HEK293T (cell line): Measurements from ENCODE around the gene PNMA8A.

Experiments used
- CTCF ChIA-PET: fragments of 350-600 bp; formaldehyde crosslinking; extraction: SDS; loops from one replicate; lab custom pipeline; 2021; ENCODE audit warnings: antibody characterized with exemption, inconsistent platforms; lab: Yijun Ruan, JAX
- POLR2A ChIA-PET: fragments of 350-600 bp; formaldehyde crosslinking; extraction: SDS; loops from one replicate; lab custom pipeline; 2020; ENCODE audit warnings: antibody characterized with exemption, inconsistent platforms; lab: Yijun Ruan, JAX
- DNase-seq: peaks from one replicate; pipeline ENCODE4 v3.0.0; 2012; ENCODE audit warnings: mixed read lengths; ENCODE audit errors: extremely low spot score
- ARNT ChIP-seq: fragments of 450-650 bp; IDR thresholded peaks from 2 replicates; pipeline ENCODE4 v1.6.1; 2017; ENCODE audit warnings: mild to moderate bottlenecking
- BHLHE40 ChIP-seq: fragments of 450-650 bp; IDR thresholded peaks from 2 replicates; pipeline ENCODE4 v1.6.1; 2016; ENCODE audit warnings: mild to moderate bottlenecking, moderate library complexity, borderline replicate concordance
- CTBP1 ChIP-seq: fragments of 450-650 bp; IDR thresholded peaks from 2 replicates; pipeline ENCODE4 v1.6.1; 2016; ENCODE audit warnings: borderline replicate concordance
- ELF4 ChIP-seq: fragments of 450-650 bp; IDR thresholded peaks from 2 replicates; pipeline ENCODE4 v1.6.1; 2017; ENCODE audit warnings: antibody characterized with exemption
- FOXA1 ChIP-seq: fragments of 450-650 bp; IDR thresholded peaks from 2 replicates; pipeline ENCODE4 v1.6.1; 2016; ENCODE audit warnings: mild to moderate bottlenecking
- FOXK2 ChIP-seq: fragments of 450-650 bp; IDR thresholded peaks from 2 replicates; pipeline ENCODE4 v1.6.1; 2016; ENCODE audit warnings: mild to moderate bottlenecking
- FOXM1 ChIP-seq: fragments of 450-650 bp; IDR thresholded peaks from 2 replicates; pipeline ENCODE4 v1.6.1; 2017; ENCODE audit warnings: mild to moderate bottlenecking, borderline replicate concordance
- HDGF ChIP-seq: fragments of 450-650 bp; IDR thresholded peaks from 2 replicates; pipeline ENCODE4 v1.6.1; 2017; ENCODE audit warnings: antibody characterized with exemption, borderline replicate concordance
- L3MBTL2 ChIP-seq: fragments of 450-650 bp; conservative IDR thresholded peaks from 2 replicates; pipeline ENCODE4 v1.6.1; 2016; ENCODE audit warnings: mild to moderate bottlenecking
- LEF1 ChIP-seq: fragments of 450-650 bp; IDR thresholded peaks from 2 replicates; pipeline ENCODE4 v1.6.1; 2017; ENCODE audit warnings: mild to moderate bottlenecking, borderline replicate concordance
- NFRKB ChIP-seq: fragments of 450-650 bp; IDR thresholded peaks from 2 replicates; pipeline ENCODE4 v1.6.1; 2016; ENCODE audit warnings: mild to moderate bottlenecking, moderate library complexity
- SP1 ChIP-seq: fragments of 450-650 bp; IDR thresholded peaks from 2 replicates; pipeline ENCODE4 v1.6.1; 2017
- SUZ12 ChIP-seq: fragments of 450-650 bp; IDR thresholded peaks from 2 replicates; pipeline ENCODE4 v1.6.1; 2016; ENCODE audit warnings: mild to moderate bottlenecking
- TARDBP ChIP-seq: fragments of 450-650 bp; IDR thresholded peaks from 2 replicates; pipeline ENCODE4 v1.6.1; 2016
- ZNF384 ChIP-seq: fragments of 450-650 bp; IDR thresholded peaks from 2 replicates; pipeline ENCODE4 v1.6.1; 2016
- TF ChIP-seq, protein P1 (sequence below): fragments of 450-650 bp; IDR thresholded peaks from 2 replicates; pipeline ENCODE4 v1.6.1; 2016

Gene PNMA8A

DNA sequence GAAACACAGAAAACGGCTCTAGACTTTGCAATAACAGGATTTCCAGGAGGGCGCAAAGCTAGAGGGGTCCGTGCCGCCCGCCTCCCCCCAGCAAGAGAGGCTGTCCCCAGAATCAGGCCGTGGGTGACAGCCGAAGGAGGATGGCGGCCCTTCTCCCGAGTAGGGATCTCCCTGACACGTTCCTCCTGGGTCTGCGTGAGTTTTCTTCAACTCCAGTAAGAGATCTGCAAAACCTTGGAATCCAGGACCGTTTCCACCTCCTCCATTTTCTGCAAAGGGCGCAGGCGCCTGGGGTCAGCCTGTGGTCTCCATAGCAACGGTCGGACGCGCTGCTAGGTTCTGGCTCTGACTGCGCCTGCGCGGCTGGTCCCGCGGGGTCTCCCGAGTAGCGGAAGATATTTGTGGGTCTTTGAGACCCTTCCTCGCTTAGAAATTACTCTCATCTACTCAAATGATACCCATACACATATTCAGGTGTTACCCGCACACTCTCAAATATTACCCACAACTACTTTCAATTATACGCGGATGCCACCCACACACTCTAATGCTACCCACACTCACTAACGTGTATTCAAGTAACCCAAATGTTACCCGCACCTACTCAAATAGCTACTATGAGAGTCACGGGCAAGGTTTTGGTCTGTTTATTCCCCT is 44.7 kb downstream of the PNMA8A start:
- CTCF ChIA-PET, result no interaction called here
- POLR2A ChIA-PET, result interaction anchor here (2.9 kb wide), 1 partner anchor 13 kb away, joined by 15 read pairs; the partner anchor contains the start of gene CCDC8

GRCh38 chr19:46426035-46426505 is 45.3 kb downstream of the PNMA8A start:
- TF ChIP-seq BHLHE40 (no peak), CTBP1 (no peak), FOXK2 (no peak), NFRKB (no peak), ARNT (no peak), TARDBP (no peak), LEF1 (no peak), ELF4 (no peak), SUZ12 (no peak), SP1 (no peak), L3MBTL2 (no peak), FOXM1 (no peak), HDGF (no peak), ZNF384 (no peak), FOXA1 (no peak)
- TF ChIP-seq, protein P1, sequence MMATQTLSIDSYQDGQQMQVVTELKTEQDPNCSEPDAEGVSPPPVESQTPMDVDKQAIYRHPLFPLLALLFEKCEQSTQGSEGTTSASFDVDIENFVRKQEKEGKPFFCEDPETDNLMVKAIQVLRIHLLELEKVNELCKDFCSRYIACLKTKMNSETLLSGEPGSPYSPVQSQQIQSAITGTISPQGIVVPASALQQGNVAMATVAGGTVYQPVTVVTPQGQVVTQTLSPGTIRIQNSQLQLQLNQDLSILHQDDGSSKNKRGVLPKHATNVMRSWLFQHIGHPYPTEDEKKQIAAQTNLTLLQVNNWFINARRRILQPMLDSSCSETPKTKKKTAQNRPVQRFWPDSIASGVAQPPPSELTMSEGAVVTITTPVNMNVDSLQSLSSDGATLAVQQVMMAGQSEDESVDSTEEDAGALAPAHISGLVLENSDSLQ, result no peak
- CTCF ChIA-PET, result no interaction called here
- DNase-seq, result no peak
- POLR2A ChIA-PET, result interaction anchor here (2.9 kb wide), 1 partner anchor 13 kb away, joined by 15 read pairs; the partner anchor contains the start of gene CCDC8

More for the DNA sequence above, 44.7 kb downstream of the PNMA8A start:
- DNase-seq, result no peak
- TF ChIP-seq, protein P1, result no peak
- TF ChIP-seq ARNT (no peak), FOXK2 (no peak), L3MBTL2 (no peak), CTBP1 (no peak), TARDBP (no peak), LEF1 (no peak), HDGF (no peak), FOXM1 (no peak), SUZ12 (no peak), NFRKB (no peak), ZNF384 (no peak)

GRCh38 chr19:46423188-46423587 is 48.2 kb downstream of the PNMA8A start:
- no peak for DNase-seq
- ChIA-PET CTCF (interaction anchor here (1.1 kb wide), 1 partner anchor 28 kb away, joined by 5 read pairs; no protein-coding TSS in a partner anchor), POLR2A (interaction anchor here (1.2 kb wide), 1 partner anchor 10 kb away, joined by 3 read pairs; the partner anchor contains the start of gene CCDC8)
- no peak for TF ChIP-seq FOXM1
- TF ChIP-seq TARDBP, result no peak
- no peak for TF ChIP-seq SP1
- TF ChIP-seq NFRKB, result no peak
- TF ChIP-seq FOXA1, result no peak
- TF ChIP-seq LEF1, result no peak
- no peak for TF ChIP-seq CTBP1
- TF ChIP-seq L3MBTL2, result no peak
- TF ChIP-seq SUZ12, result no peak
- no peak for TF ChIP-seq ARNT
- no peak for TF ChIP-seq HDGF
- no peak for TF ChIP-seq FOXK2
- TF ChIP-seq, protein P1, result no peak
- no peak for TF ChIP-seq ELF4
- no peak for TF ChIP-seq ZNF384

DNA sequence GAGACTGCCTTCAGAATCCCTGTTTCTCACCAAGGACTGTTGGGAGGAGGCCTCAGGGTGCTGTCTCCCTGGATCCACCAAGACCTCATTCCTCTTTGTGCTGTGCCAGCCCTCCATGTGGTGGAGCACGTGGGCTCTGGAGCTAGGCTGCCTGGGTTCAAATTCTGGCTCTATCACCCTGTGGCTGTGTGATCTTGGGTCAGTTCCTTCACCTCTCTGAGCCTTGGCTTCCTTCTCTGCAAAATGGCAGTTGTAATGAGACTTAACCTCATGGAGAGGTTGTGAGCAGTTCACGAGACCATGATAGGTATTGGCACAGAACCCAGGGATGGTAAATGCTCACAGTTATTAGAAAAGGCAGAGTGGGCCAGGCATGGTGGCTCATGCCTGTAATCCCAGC is 49.0 kb downstream of the PNMA8A start:
- TF ChIP-seq ARNT (no peak), CTBP1 (no peak), ZNF384 (no peak), FOXK2 (no peak), SP1 (no peak), BHLHE40 (no peak), TARDBP (no peak), SUZ12 (no peak), FOXA1 (no peak), FOXM1 (no peak), L3MBTL2 (no peak), LEF1 (no peak), NFRKB (no peak)
- TF ChIP-seq, protein P1, result no peak
- DNase-seq, result no peak
- POLR2A ChIA-PET, result no interaction called here
- CTCF ChIA-PET, result interaction anchor here (1.1 kb wide), 1 partner anchor 27 kb away, joined by 5 read pairs; no protein-coding TSS in a partner anchor

DNA sequence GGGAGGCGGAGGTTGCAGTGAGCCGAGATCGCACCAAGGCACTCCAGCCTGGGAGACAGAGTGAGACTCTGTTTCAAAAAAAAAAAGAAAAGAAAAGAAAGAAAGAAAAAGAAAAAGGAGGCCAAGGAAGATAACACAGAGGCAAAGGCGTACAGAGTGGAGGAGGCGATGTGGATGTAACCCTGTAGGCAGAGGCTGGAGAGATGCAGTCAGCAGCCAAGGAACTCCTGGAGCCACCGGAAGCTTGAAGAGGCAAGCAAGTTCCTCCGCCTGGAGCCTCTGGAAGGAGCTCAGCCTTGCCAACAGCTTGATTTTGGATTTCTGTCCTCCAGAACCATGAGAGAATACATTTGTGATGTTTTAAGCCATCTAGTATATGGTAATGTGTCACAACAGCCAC is 51.3 kb downstream of the PNMA8A start:
- no peak for DNase-seq
- ChIA-PET POLR2A (no interaction called here), CTCF (interaction anchor here (0.7 kb wide), 1 partner anchor 343 kb away, joined by 3 read pairs; no protein-coding TSS in a partner anchor)
- TF ChIP-seq BHLHE40, result no peak
- no peak for TF ChIP-seq FOXA1
- TF ChIP-seq ELF4, result no peak
- no peak for TF ChIP-seq SUZ12
- TF ChIP-seq NFRKB, result no peak
- TF ChIP-seq HDGF, result no peak
- TF ChIP-seq LEF1, result no peak
- TF ChIP-seq FOXM1, result no peak
- no peak for TF ChIP-seq CTBP1
- no peak for TF ChIP-seq L3MBTL2
